NB4 (cell line): Measurements from ENCODE around the gene CDX2.
A peak's percentile ranks its signal among the peaks of the same experiment; 100 is the strongest.

Experiments
- DNase-seq: peaks from one replicate; pipeline ENCODE4 v3.0.0; 2010; ENCODE audit warnings: low read depth
- H3K4me3 ChIP-seq: one replicate; pipeline ENCODE4 v1.5.1; 2011; ENCODE audit warnings: mild to moderate bottlenecking, low read depth, low read length, moderate library complexity
- MYC ChIP-seq: IDR thresholded peaks from 2 replicates; pipeline ENCODE4 v1.6.1; 2011; ENCODE audit warnings: low read depth, low read length
- POLR2A ChIP-seq: IDR thresholded peaks from 2 replicates; pipeline ENCODE4 v1.6.1; 2011; ENCODE audit warnings: mild to moderate bottlenecking; ENCODE audit not compliant: insufficient read length; ENCODE audit errors: extremely low read depth
- TF ChIP-seq, protein P1 (sequence below): IDR thresholded peaks from one replicate; pipeline ENCODE4 v1.5.1; 2012; ENCODE audit warnings: low read depth, low read length
- TF ChIP-seq, protein P2 (sequence below): IDR thresholded peaks from 2 replicates; pipeline ENCODE4 v1.6.1; 2011; ENCODE audit warnings: low read depth, low read length

Gene CDX2

GRCh38 chr13:27921961-27922882 lies 46.9 kb downstream of the CDX2 start:
- TF ChIP-seq, protein P1, sequence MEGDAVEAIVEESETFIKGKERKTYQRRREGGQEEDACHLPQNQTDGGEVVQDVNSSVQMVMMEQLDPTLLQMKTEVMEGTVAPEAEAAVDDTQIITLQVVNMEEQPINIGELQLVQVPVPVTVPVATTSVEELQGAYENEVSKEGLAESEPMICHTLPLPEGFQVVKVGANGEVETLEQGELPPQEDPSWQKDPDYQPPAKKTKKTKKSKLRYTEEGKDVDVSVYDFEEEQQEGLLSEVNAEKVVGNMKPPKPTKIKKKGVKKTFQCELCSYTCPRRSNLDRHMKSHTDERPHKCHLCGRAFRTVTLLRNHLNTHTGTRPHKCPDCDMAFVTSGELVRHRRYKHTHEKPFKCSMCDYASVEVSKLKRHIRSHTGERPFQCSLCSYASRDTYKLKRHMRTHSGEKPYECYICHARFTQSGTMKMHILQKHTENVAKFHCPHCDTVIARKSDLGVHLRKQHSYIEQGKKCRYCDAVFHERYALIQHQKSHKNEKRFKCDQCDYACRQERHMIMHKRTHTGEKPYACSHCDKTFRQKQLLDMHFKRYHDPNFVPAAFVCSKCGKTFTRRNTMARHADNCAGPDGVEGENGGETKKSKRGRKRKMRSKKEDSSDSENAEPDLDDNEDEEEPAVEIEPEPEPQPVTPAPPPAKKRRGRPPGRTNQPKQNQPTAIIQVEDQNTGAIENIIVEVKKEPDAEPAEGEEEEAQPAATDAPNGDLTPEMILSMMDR = no peak
- TF ChIP-seq POLR2A = no peak
- TF ChIP-seq MYC = no peak
- TF ChIP-seq, protein P2, sequence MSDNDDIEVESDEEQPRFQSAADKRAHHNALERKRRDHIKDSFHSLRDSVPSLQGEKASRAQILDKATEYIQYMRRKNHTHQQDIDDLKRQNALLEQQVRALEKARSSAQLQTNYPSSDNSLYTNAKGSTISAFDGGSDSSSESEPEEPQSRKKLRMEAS = no peak
- no peak overlapping the region for H3K4me3 ChIP-seq
- DNase-seq = peak; percentile 16

DNA sequence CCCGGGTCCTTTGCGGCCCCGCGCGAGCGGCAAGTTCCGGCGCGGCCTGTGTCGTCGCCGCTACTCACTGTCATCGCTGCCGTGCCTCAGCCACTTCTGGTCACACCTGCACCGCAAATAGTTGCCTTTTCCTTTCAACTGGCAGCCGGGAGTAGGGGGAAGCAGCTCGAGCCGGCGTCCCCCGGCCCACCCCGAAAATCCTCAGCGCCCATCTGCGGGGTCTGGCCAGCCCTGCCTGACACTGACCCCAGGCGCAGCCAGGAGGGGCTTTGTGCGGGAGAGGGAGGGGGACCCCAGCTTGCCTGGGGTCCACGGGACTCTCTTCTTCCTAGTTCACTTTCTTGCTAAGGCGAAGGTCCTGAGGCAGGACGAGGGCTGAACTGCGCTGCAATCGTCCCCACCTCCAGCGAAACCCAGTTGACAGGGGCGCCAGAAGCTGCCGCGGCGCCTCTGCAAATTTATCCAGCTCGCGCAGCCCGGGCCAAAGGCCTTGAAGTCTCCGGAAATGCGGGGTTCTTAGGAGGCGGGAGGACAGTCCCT lies 47.6 kb downstream of the CDX2 start:
- no peak for TF ChIP-seq MYC
- no peak for TF ChIP-seq POLR2A
- TF ChIP-seq, protein P2 = no peak
- TF ChIP-seq, protein P1 = no peak
- peak overlapping the region; percentile 52 for H3K4me3 ChIP-seq
- DNase-seq = peak; percentile 49

- peak; percentile 62 for DNase-seq
- peak overlapping the region; percentile 52 for H3K4me3 ChIP-seq
- TF ChIP-seq MYC = no peak
- TF ChIP-seq, protein P2 = no peak
Observed at GRCh38 chr13:27920677-27921420, 48.3 kb downstream of the CDX2 start.

DNA sequence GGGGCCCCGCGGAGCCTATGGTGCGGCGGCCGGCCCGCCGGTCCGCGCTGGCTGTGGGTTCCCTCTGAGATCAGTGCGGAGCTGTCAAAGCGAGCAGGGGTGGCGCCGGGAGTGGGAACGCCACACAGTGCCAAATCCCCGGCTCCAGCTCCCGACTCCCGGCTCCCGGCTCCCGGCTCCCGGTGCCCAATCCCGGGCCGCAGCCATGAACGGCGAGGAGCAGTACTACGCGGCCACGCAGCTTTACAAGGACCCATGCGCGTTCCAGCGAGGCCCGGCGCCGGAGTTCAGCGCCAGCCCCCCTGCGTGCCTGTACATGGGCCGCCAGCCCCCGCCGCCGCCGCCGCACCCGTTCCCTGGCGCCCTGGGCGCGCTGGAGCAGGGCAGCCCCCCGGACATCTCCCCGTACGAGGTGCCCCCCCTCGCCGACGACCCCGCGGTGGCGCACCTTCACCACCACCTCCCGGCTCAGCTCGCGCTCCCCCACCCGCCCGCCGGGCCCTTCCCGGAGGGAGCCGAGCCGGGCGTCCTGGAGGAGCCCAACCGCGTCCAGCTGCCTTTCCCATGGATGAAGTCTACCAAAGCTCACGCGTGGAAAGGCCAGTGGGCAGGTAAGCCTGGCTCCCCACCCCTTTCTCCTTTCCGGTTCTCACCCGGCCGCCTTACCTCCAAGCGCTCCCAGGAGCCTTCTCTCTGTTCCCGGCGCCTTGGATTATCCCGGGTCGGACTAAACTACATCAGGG lies 49.0 kb downstream of the CDX2 start, which contains the start of gene PDX1:
Gene PDX1 (plus strand): TSS at position 67 of the 743 bp plus-strand sequence. CDS start 139 bp downstream, at position 206.
- peak within 1 kb of the TSS; percentile 52 for H3K4me3 ChIP-seq
- TF ChIP-seq MYC (no peak), POLR2A (no peak)
- TF ChIP-seq, protein P1 = no peak
- TF ChIP-seq, protein P2 = no peak
- no peak for DNase-seq

GRCh38 chr13:27919659-27919933 lies 49.5 kb downstream of the CDX2 start:
- TF ChIP-seq MYC (no peak), POLR2A (no peak)
- TF ChIP-seq, protein P2 = no peak
- TF ChIP-seq, protein P1 = no peak
- H3K4me3 ChIP-seq = no peak overlapping the region
- no peak for DNase-seq
